Ureter (tissue), 1 donor: ENCODE measurements around the gene RHBDD2. TPM values are rescaled to one million over a fixed set of nuclear protein-coding genes. Genes with fewer than 3 reads are reported as not detected.
"Not testable (repeated sequence)": the region's sequence is repeated elsewhere in the genome, so short reads cannot be mapped to it uniquely, and the experiment has no call there.

Source experiments
- DNase-seq: peaks from one replicate; pipeline ENCODE4 v3.0.0-alpha.2; 2020; ENCODE audit warnings: low spot score
- total RNA-seq: library from RNA; stranded (reverse); gene quantifications from one replicate; pipeline ENCODE4 v1.2.4, GENCODE V29; 2023
- donor health status: DM: yes; HTN: yes; CAD: no.

RHBDD2 gene
- 82.7 TPM for total RNA-seq

DNA sequence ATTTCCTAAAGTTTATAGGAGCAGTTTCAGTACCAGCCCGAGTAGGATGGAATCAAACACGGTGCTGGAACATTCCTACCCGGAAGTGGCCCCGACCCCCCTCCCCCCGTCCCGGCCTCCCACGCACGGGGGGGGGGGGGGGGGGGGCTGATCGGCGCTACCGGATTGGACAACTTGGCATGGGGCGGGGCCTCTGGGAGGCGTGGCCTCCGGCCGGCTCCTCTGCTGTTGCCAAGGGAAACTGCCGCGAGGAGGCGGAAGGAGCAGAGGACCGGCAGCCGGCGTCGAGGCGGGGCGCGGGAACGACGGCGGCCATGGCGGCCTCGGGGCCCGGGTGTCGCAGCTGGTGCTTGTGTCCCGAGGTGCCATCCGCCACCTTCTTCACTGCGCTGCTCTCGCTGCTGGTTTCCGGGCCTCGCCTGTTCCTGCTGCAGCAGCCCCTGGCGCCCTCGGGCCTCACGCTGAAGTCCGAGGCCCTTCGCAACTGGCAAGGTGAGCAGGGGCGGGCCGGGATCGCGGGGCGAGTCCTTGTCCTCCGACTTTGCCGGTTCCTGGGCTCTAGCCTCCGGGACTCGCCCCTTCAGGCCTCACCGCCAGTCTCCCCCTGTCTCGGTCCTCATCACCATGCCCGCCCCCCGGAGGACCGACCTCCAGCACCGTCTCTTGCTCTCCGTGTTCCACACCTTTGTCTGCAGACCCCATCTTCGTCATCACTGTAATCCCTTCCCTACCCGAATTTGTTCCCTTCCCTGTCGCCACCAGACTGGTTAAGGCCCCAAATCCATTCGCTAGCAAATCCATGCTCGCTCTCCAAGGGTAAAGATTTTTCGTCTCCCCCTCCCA is at the start of gene RHBDD2:
Gene RHBDD2 (plus strand): TSS at position 266 of the 843 bp plus-strand sequence. CDS start 49 bp downstream, at position 315.
- peak; percentile 97 for DNase-seq

DNA sequence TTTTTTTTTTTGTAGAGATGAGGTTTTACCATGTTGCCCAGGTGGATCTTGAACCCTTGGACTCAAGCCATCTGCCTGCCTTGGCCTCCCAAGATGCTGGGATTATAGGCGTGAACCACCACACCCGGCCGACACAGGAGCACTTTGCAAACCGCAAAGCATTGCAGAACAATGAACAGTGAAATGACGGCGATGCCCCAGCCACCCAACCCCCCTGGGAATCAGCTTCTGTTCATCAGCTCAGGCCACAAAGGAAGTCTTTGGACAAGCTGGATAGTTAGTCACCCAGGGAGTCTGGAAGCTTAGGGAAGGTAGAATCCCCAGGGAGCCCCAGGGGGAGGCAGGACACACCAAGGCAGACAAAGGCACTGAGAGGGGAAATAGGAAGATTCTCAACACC is 49.2 kb upstream of the RHBDD2 start:
- DNase-seq, result not testable (repeated sequence)

DNA sequence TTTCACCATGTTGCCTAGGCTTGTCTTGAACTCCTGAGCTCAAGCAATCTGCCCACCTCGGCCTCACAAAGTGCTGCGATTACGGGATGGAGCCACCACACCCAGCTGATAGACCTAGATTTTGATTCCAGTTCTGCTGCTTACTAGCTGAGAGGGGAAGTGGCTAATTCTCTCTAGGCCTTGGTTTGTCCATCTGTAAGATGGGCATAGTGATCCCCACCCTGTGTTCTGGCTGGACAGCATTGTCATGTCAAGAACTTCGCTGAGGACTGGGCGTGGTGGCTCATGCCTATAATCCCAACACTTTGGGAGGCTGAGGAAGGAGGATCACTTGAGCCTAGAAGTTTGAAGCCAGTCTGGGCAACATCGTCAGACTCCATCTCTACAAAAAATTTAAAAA is 47.9 kb upstream of the RHBDD2 start:
- DNase-seq, result no peak

DNA sequence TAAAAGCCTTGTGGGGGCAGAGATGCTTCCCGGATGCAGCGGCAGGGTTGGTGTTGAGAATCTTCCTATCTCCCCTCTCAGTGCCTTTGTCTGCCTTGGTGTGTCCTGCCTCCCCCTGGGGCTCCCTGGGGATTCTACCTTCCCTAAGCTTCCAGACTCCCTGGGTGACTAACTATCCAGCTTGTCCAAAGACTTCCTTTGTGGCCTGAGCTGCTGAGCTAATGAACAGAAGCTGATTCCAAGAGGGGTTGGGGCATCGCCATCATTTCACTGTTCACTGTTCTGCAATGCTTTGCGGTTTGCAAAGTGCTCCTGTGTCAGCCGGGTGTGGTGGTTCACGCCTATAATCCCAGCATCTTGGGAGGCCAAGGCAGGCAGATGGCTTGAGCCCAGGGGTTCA is 45.2 kb upstream of the RHBDD2 start:
- not testable (repeated sequence) for DNase-seq

DNA sequence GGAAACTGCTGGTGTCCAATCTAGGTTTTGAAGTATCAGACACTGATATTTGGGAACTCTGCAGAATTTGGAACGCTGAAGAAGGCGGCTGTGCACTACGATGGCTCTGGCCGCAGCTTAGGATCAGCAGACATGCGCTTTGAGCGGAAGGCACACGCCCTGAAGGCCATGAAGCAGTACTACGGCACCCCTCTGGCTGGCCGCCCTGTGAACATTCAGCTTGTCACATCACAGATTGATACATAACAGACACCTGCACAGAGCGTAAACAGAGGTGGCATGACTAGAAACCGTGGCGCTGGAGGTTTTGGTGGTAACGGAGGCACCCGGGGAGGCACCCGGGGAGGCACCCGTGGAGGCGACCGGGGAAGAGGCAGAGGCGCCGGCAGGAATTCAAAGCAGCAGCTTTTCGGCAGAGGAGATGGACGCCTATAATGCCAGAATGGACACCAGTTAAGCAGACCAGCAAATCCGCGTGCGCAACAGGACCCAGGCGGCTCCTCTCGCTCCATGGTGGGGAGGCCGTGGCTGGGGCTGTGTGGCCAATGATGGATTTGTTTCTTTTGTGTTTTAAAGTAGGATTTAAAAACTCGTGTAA is 43.0 kb upstream of the RHBDD2 start:
- no peak for DNase-seq

DNA sequence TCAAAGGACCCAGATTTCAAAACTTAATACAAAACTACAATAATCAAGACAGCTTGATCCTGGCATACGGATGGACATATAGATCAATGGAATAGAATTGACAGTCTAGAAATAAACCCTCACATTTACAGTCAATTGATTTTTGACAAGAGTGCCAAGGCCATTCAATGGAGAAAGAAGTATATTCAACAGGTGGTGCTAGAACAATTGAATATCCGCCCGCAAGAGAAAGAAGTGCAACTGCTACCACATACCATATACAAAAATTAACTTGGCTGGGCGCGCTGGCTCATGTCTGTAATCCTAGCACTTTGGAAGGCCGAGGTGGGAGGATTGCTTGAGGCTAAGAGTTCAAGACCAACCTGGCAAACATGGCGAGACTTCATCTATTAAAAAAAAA is 42.0 kb upstream of the RHBDD2 start:
- no peak for DNase-seq

DNA sequence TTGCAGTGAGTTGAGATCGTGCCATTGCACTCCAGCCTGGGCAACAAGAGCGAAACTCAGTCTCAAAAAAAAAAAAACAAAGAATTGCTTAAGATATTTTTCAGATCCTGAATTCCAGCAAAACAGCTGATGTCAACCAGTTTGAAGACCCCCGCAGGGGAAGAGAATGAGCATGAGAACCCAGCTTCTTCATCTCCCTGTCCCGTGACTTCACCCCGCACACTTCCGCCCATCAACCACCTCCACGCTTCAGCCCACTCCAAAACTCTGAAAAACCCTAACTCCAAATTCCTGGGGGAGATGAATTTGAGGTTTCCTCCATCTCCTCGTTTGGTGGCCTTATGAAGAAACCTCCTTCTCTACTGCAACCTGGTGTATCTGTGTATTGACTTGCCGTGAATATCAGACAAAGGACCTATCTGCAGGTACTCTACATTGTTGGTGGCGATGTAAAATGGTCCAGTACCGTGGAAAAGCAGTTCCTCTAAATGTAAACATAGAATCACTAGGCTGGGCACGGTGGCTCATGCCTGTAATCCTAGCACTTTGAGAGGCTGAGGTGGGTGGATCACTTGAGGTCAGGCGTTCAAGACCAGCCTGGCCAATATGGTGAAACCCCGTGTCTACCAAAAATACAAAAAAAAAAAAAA is 40.4 kb upstream of the RHBDD2 start:
- not testable (repeated sequence) for DNase-seq

DNA sequence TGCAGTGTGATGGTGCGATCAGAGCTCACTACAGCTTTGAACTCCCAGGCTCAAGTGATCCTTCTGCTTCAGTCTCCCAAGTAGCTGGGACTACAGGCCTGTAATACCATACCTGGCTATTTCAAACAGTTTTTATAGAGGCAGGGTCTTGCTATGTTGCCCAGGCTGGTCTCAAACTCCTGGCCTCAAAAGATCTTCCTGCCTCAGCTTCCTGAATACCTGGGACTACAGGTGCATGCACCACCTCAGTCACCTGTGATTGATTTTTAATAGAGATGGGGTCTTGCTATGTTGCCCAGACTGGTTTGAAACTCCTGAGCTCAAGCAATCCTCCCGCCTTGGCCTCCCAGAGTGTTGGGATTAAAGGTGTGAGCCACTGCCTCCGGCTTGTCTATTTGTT is 38.8 kb upstream of the RHBDD2 start:
- DNase-seq, result no peak

DNA sequence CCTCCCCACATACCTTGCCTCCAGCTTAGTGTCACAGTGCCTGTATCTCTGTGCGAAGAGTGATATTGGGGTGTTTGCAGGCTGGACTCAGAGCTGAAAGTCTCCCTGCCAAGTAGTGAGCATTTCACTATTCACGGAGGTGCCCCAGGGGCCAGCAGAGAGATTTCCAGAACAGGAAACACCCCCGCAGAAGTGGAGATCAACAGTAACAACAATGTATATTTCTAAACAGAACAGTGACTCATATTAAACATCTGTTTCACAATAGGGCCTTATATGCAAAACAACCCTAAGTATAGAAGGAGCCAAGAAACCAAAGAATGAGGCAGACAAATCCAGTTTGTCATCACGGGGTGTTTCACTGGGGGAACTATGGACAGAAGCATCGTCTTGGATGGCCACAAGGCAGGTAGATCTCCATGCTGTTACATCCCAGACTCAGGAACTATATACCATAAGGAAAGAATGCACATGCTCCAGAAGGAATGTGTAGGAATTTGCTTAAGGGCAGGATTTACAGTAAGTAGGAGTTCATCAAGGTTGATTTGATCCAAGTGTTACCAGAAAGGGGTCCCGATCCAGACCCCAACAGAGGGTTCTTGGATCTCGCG is 35.9 kb upstream of the RHBDD2 start:
- DNase-seq, result no peak

DNA sequence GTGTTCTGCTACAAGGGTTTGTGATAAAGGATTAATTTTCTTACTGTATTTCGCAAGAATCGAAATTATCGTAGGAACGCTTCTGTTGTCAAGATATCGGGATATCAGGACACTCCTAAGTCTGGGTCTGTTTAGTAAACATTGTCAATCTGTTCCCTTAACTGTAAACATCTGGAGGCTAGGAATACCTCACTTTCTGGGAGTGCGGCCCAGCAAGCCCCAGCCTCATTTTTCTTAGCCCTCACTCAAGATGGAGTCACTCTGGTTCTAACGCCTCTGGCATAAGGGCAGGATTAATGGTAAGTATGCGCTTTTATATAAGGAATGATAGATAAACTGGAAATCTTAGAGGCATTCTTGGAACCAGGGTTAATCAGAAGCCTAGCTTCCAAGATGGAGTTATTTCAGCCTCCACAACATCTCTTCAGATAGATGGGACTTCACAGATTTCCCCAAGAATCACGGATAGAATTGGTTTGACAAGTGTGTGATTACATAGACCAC is 35.2 kb upstream of the RHBDD2 start:
- DNase-seq, result no peak

DNA sequence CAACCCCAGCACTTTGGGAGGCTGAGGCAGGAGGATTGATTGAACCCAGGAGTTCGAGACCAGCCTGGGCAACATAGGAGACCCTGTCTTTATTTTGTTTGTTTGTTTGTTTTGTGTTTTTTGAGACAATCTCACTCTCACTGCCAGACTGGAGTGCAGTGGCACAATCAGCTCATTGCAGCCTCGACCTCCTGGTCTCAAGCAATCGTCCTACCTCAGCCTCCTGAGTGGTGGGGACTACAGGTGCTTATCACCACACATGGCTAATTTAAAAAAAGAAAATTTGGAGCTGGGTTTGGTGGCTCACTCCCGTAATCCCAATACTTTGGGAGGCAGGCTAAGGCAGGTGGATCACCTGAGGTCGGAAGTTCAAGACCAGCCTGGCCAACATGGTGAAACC is 34.7 kb upstream of the RHBDD2 start:
- no peak for DNase-seq

DNA sequence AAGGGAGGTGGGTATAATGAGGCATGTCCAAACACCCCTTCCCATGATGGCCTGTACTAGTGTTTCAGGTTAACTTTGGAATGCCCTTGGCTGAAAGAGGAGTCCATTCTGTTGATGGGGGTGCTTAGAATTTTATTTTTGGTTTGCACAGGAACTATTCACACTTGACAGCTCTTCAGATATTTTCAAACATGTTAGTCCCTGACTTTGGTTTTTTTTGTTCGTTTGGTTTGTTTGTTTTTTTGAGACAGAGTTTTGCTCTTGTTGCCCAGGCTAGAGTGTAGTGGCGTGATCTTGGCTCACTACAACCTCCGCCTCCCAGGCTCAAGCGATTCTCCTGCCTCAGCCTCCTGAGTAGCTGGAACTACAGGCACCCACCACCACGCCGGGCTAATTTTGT is 33.7 kb upstream of the RHBDD2 start:
- DNase-seq, result not testable (repeated sequence)

DNA sequence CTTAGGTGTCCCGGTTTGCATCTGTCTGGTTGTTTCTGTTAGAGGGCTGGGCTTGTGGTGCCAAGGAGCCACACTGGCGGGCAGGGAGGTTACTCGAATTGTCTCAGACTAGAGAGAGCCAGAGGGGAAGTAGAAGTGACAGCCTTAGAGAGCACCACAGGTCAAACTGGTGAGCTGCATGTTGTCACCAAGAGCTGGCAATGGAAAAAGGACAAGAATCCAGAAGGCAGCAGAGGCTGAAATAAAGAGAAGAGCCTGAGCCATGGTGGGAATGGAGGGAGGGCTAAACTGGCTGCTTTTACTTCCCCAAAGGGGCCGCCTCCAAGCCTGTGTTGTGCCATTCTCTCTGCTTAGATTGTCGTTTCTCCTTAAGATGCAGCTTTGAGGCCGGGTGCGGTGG is 31.1 kb upstream of the RHBDD2 start:
- no peak for DNase-seq

DNA sequence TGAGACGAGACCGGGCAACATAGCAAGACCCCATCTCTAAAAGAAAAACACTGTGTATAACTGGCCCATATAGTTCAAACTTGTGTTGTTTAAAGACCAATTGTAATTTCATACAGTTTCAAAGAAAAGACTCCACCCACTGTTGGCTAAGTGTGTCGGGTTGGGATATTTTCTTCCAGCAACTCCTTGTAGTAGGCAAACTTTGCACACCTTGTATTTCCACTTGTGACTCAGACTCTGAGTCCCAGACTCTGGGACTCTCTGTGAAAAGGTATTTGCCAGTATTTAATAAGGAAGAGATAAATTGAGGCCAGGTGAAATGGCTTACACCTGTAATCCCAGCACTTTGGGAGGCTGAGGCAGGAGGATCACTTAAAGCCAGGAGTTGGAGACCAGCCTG is 29.3 kb upstream of the RHBDD2 start:
- no peak for DNase-seq

DNA sequence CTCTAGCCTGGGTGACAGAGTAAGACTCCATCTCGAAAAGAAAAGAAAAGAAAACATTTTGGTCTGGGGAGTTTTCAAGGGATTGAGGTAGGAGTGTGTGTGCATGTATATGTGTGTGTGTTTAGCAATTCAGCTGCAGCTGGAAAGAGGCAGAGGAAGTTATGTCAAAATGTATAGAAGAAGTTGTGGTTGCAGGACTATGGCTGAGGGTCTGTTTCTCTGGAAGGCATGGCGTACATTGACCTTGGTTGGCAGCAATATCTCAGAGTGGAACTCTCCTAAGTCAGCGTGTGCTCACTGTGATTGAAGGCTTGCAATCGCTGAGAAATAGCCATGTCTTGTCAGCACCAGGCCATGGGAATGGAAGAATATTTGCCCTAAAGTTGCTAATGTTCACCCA is 28.6 kb upstream of the RHBDD2 start:
- no peak for DNase-seq

DNA sequence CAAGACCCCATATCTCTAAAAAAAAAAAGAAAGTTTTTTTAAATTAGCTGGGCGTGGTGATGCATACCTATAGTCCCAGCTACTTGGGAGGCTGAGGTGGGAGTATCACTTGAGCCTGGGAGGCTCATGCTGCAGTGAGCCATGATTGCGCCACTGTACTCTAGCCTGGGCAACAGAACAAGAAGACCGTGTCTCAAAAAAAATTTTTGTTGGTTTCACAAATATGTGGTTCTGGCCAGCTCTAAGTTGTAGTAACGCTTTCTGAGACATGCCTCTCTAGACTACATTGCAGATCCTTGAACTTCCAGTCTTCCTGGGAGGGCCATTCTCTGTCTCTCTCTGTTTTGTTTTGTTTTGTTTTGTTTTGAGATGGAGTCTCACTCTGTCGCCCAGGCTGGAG is 24.6 kb upstream of the RHBDD2 start:
- DNase-seq, result no peak

DNA sequence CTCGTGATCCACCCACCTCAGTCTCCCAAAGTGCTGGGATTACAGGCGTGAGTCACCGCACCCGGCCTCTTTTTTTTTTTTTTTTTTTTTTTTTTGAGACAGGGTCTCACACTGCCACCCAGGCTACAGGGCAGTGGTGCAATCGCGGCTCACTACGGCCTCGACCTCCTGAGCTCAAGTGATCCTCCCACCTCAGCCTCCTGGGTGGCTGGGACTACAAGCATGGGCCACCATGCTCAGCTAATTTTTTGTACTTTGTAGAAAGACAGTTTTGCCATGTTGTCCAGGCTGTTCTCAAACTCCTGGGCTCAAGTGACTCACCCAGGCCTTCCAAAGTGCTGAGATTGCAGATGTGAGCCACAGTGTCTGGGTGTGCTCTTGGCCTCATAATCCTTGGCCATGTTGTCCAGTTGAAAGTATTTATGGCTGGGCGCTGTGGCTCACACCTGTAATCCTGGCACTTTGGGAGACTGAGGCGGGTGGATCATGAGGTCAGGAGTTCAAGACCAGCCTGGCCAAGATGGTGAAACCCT is 24.0 kb upstream of the RHBDD2 start:
- not testable (repeated sequence) for DNase-seq

DNA sequence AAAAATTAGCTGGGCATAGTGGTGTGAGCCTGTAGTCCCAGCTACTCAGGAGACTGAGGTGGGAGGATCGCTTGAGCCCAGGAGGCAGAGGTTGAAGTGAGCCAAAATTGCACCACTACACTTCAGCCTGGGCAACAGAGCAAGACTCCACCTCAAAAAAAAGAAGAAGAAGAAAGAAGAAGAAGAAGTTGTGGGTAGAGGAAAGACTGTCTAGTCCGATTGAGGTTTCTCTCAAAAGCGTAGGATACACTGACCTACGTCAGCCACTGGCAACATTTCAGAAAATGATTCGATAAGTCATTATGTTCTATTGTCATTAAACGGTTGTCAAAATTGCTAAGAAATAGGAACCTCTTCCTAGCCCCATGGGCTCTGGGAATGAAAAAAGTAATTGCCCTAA is 22.3 kb upstream of the RHBDD2 start:
- DNase-seq, result no peak

DNA sequence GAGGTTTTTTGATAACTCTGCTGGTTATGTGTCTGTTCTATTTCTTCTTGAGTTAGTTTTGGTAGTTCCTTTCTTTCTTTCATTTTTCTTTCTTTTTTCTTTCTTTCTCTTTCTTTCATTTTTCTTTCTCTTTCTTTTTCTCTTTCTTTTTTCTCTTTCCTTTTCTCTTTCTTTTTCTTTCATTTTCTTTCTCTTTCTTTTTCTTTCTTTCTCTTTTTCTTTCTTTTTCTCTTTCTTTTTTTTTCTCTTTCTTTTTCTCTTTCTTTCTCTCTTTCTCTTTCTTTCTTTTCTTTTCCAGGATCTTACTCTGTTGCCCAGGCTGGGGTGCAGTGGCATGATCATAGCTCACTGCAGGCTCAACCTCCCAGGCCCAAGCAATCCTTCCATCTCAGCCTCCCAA is 20.4 kb upstream of the RHBDD2 start:
- no peak for DNase-seq

DNA sequence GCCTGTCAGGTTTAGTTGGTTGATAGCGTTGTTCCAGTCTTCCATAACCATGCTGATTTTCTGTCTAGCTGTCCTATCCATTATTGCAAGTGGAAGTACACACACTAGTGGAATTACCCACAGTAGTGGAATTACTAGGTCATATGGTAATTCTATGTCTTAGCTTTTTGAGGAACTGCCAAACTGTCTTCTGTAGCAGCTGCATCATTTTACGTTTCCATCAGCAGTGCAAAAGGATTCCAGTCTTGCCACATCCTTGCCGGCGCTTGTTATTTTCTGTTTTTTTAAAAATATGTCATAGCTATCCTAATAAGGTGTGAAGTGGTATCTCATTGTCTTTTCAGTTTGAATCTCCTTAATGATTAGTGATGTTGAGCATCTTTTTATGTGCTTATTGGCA is 17.2 kb upstream of the RHBDD2 start:
- DNase-seq, result no peak

DNA sequence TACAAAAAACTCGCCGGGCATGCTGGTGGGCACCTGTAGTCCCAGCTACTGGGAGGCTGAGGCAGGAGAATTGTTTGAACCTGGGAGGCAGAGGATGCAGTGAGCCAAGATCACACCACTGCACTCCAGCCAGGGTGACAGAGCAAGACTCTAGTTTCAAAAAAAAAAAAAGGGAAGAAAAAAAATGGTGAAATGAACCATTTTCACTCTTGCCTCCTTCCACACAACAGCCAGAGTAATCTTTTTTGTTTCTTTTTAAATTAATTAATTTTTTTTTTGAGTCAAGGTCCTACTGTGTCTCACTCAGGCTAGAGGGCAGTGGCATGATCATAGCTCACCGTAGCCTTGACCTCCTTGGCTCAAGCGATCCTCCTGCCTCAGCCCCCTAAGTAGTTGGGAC is 14.6 kb upstream of the RHBDD2 start:
- DNase-seq, result not testable (repeated sequence)

DNA sequence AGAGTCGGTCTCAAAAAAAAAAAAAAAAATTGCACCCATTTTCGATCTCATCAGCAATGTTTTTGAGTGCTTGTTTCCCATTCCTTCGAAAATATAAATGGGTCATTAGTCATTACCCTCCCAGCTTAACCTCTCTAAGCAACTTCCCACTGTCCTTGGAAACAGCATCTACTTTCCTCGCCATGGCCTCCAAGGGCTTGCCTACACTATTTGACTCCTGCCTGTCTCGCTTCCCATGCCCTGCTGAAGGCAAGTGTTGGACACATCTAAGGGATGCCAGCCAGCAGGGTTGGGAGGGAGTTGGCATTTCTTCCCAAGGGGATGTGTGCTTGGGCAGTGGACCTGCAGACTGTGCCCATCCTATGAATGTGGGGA is 12.7 kb upstream of the RHBDD2 start:
- DNase-seq, result no peak
